IMR-90 (cell line): Measurements from ENCODE around the gene ADD2. TPM values are rescaled to one million over a fixed set of nuclear protein-coding genes. Genes with fewer than 3 reads are reported as not detected.

Source experiments
- ATAC-seq: fragments of 200-7000 bp; cut with Tn5 transposase; 2 replicates; pipeline ENCODE4 v1.9.1; 2020; ENCODE audit warnings: low read depth, mild to moderate bottlenecking, moderate library complexity
- BruUV-seq: library from RNA; stranded (reverse); fragments of 400-500 nt; replicated peaks from 2 replicates; lab custom pipeline; 2021; lab: Mats Ljungman, UMichigan
- CTCF ChIA-PET: fragments of 300-600 bp; formaldehyde crosslinking; extraction: SDS; loops from one replicate; lab custom pipeline; 2021; ENCODE audit warnings: antibody characterized with exemption; lab: Yijun Ruan, JAX
- POLR2A ChIA-PET: fragments of 300-600 bp; sonication (Branson Sonifier 250); formaldehyde crosslinking; loops from one replicate; lab custom pipeline; 2022; ENCODE audit warnings: antibody characterized with exemption; ENCODE audit not compliant: unreplicated experiment; lab: Charles Lee
- DNase-seq: peaks from one replicate; pipeline ENCODE4 v3.0.0; 2013
- H2AFZ ChIP-seq: replicated peaks from 2 replicates; pipeline ENCODE3; 2013; ENCODE audit warnings: low read length, mild to moderate bottlenecking; ENCODE audit not compliant: poor library complexity
- H2AK5ac ChIP-seq: 2 replicates; pipeline ENCODE4 v1.6.1; 2013; ENCODE audit warnings: low read depth, low read length, inconsistent platforms
- H2AK9ac ChIP-seq: replicated peaks from 2 replicates; pipeline ENCODE3; 2013; ENCODE audit warnings: mild to moderate bottlenecking, low read depth, low read length, moderate library complexity; ENCODE audit not compliant: poor library complexity
- H2BK120ac ChIP-seq: 2 replicates; pipeline ENCODE4 v1.6.1; 2013; ENCODE audit warnings: low read depth, low read length, inconsistent platforms
- H2BK15ac ChIP-seq: 3 replicates; pipeline ENCODE4 v1.6.1; 2013; ENCODE audit warnings: low read depth, low read length, inconsistent platforms
- H2BK20ac ChIP-seq: 2 replicates; pipeline ENCODE4 v1.6.1; 2013; ENCODE audit warnings: low read depth, mild to moderate bottlenecking, inconsistent platforms, low read length, moderate library complexity
- H2BK5ac ChIP-seq: 2 replicates; pipeline ENCODE4 v1.6.1; 2013; ENCODE audit warnings: mild to moderate bottlenecking, low read depth, low read length, inconsistent platforms; ENCODE audit not compliant: poor library complexity, severe bottlenecking
- H3K14ac ChIP-seq: replicated peaks from 2 replicates; pipeline ENCODE4 v1.6.1; 2013; ENCODE audit warnings: low read depth, low read length, inconsistent platforms
- H3K18ac ChIP-seq: 2 replicates; pipeline ENCODE4 v1.6.1; 2013; ENCODE audit warnings: low read depth, low read length, control low read depth
- H3K23ac ChIP-seq: 2 replicates; pipeline ENCODE4 v1.6.1; 2013; ENCODE audit warnings: low read depth, low read length, inconsistent platforms
- H3K27ac ChIP-seq: 2 replicates; pipeline ENCODE4 v1.5.1; 2013; ENCODE audit warnings: mild to moderate bottlenecking, control low read depth, low read length; ENCODE audit not compliant: insufficient read depth
- H3K27me3 ChIP-seq: 2 replicates; pipeline ENCODE4 v1.6.1; 2013; ENCODE audit warnings: low read length; ENCODE audit not compliant: control insufficient read depth, insufficient read depth
- H3K36me3 ChIP-seq: 2 replicates; pipeline ENCODE4 v1.6.1; 2013; ENCODE audit warnings: low read length, mixed read lengths; ENCODE audit not compliant: control insufficient read depth, insufficient read depth
- H3K4ac ChIP-seq: 2 replicates; pipeline ENCODE4 v1.6.1; 2013; ENCODE audit warnings: low read depth, low read length, inconsistent platforms
- H3K4me1 ChIP-seq: 2 replicates; pipeline ENCODE4 v1.6.1; 2013; ENCODE audit warnings: low read length, mixed read lengths; ENCODE audit not compliant: control insufficient read depth, insufficient read depth
- H3K4me2 ChIP-seq: 2 replicates; pipeline ENCODE4 v1.6.1; 2013; ENCODE audit warnings: low read depth, mild to moderate bottlenecking, control low read depth, low read length, moderate library complexity
- H3K4me3 ChIP-seq: 2 replicates; pipeline ENCODE4 v1.5.1; 2013; ENCODE audit warnings: low read depth, mild to moderate bottlenecking, control low read depth, low read length, moderate library complexity; ENCODE audit not compliant: insufficient read depth
- H3K56ac ChIP-seq: 2 replicates; pipeline ENCODE4 v1.6.1; 2013; ENCODE audit warnings: low read length, inconsistent platforms; ENCODE audit not compliant: insufficient read depth; ENCODE audit errors: extremely low read depth
- H3K79me1 ChIP-seq, 2 experiments: 2 replicates each; pipeline ENCODE4 v1.6.1; 2013; ENCODE audit warnings: low read length in 2 of 2, inconsistent platforms in 1 of 2, low read depth in 1 of 2
- H3K9ac ChIP-seq: 2 replicates; pipeline ENCODE4 v1.6.1; 2013; ENCODE audit warnings: low read depth, low read length, control low read depth
- H3K9me1 ChIP-seq: 2 replicates; pipeline ENCODE4 v1.6.1; 2013; ENCODE audit warnings: low read length, inconsistent platforms; ENCODE audit not compliant: insufficient read depth
- H3K9me3 ChIP-seq: 2 replicates; pipeline ENCODE4 v1.6.1; 2013; ENCODE audit warnings: low read length; ENCODE audit not compliant: control insufficient read depth, insufficient read depth
- H4K20me1 ChIP-seq: 2 replicates; pipeline ENCODE4 v1.6.1; 2013; ENCODE audit warnings: low read length, inconsistent platforms; ENCODE audit not compliant: insufficient read depth
- H4K5ac ChIP-seq: 2 replicates; pipeline ENCODE4 v1.6.1; 2013; ENCODE audit warnings: mild to moderate bottlenecking, low read depth, low read length, control low read depth
- H4K8ac ChIP-seq, 2 experiments: 2 replicates each; pipeline ENCODE4 v1.6.1; 2013; ENCODE audit warnings: low read depth in 2 of 2, low read length in 2 of 2, control low read depth in 1 of 2, inconsistent platforms in 1 of 2
- H4K91ac ChIP-seq: 2 replicates; pipeline ENCODE4 v1.6.1; 2013; ENCODE audit warnings: low read depth, low read length, inconsistent platforms; ENCODE audit not compliant: insufficient read depth
- CEBPB ChIP-seq: IDR thresholded peaks from 2 replicates; pipeline ENCODE4 v1.6.1; 2012; ENCODE audit warnings: low read depth, low read length, improper control_type of control experiment
- FOS ChIP-seq: fragments of 150-350 bp; IDR thresholded peaks from 2 replicates; pipeline ENCODE4 v1.6.1; 2016; ENCODE audit warnings: low read depth, low read length
- MAZ ChIP-seq: IDR thresholded peaks from 2 replicates; pipeline ENCODE4 v1.6.1; 2012; ENCODE audit warnings: low read depth, mild to moderate bottlenecking, low read length, improper control_type of control experiment, moderate library complexity, borderline replicate concordance
- RAD21 ChIP-seq: IDR thresholded peaks from 2 replicates; pipeline ENCODE4 v1.6.1; 2012; ENCODE audit warnings: low read length, improper control_type of control experiment
- WGBS, 2 experiments: methylation state at CpG; one replicate each; pipeline versions ENCODE4 v1.1.5 to v1.1.7; 2013; ENCODE audit warnings: missing lambda C conversion rate in 2 of 2; ENCODE audit not compliant: insufficient read length in 1 of 2; ENCODE audit errors: extremely low coverage in 2 of 2; 5-methylcytosine and 5-hydroxymethylcytosine counted together
- dilution Hi-C: fragments of 300-500 bp; cut with HindIII; formaldehyde crosslinking; loops from one replicate; pipeline ENCODE4 v1.14.3; 2018; ENCODE audit warnings: low sequenced_read_pairs; ENCODE audit not compliant: unreplicated experiment
- in situ Hi-C: fragments of 300-500 bp; cut with MboI; formaldehyde crosslinking; loops from 3 replicates; pipeline ENCODE4 v1.14.3; 2019; ENCODE audit warnings: low sequenced_read_pairs, inconsistent platforms, mixed read lengths
- intact Hi-C: fragments of 100-400 bp; cut with micrococcal nuclease; formaldehyde crosslinking; loops from 2 replicates; pipeline ENCODE4 v1.10.0; 2022
- polyA plus RNA-seq, 3 experiments: library from polyadenylated mRNA; depleted of rRNA; stranded (reverse); fragments of >200 nt; gene quantifications; 2 replicates each; pipeline ENCODE4 v1.2.3, GENCODE V29; 2012; ENCODE audit warnings: low replicate concordance in 1 of 3
- total RNA-seq: library from RNA; depleted of rRNA; stranded (reverse); fragments of >200 nt; gene quantifications from 2 replicates; pipeline ENCODE4 v1.2.3, GENCODE V29; 2012
- TF ChIP-seq, protein P1 (sequence below): fragments of 150-350 bp; IDR thresholded peaks from 2 replicates; pipeline ENCODE4 v1.6.1; 2016; ENCODE audit warnings: low read depth, mild to moderate bottlenecking, low read length, moderate library complexity, borderline replicate concordance
- TF ChIP-seq, protein P2 (sequence below): conservative IDR thresholded peaks from 2 replicates; pipeline ENCODE4 v1.5.1; 2012; ENCODE audit warnings: mild to moderate bottlenecking, low read depth, low read length, improper control_type of control experiment
- TF ChIP-seq, protein P3 (sequence below): fragments of 150-350 bp; IDR thresholded peaks from 2 replicates; pipeline ENCODE4 v1.6.1; 2017; ENCODE audit warnings: mild to moderate bottlenecking, antibody characterized with exemption, low read length, low read depth

Gene ADD2
- total and polyA plus RNA-seq, 2 of the 4 experiments (the other 2 are of a cell fraction): not detected

DNA sequence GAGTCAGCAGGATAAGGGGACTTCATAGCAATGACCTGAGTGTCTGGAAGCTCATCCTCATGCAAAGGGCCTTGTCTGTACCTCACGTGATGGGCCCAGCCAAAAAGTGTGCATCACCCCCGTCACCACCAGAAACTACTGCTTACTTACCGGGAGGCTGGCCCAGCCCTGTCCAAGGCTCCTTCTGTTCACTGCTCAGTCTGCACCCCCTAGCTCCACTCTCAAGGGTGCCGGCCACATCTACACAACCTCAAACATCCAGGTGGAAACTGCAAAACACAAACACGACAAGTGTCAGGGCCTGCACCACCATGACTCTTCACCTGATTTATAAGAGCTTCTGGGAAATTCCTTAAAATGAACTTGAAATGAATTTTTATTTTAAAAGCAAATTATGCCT is 55.1 kb downstream of the ADD2 start:
- BruUV-seq: no TSS peak
- ATAC-seq (no peak), DNase-seq (no peak)
- Histone ChIP-seq H2AK5ac (no peak overlapping the region), H3K36me3 (no peaks in the 10 kb centered on the region), H2BK20ac (no peak overlapping the region), H3K18ac (no peak overlapping the region), H3K4me2 (no peak overlapping the region), H2AFZ (no peak overlapping the region), H3K4ac (no peak overlapping the region), H3K9ac (no peak overlapping the region), H2AK9ac (no peak overlapping the region), H3K23ac (no peak overlapping the region), H3K27me3 (peaks cover 3% of the 10 kb centered on the region; the same call in 1 of the 2 replicates), H3K9me1 (no peaks in the 10 kb centered on the region), H4K20me1 (no peaks in the 10 kb centered on the region), H2BK15ac (no peak overlapping the region), H4K5ac (no peak overlapping the region), H3K4me1 (no peaks in the 10 kb centered on the region), H3K79me1 (no peaks in the 10 kb centered on the region), H3K27ac (no peak overlapping the region), H3K9me3 (no peaks in the 10 kb centered on the region), H2BK120ac (no peak overlapping the region), H4K8ac (no peak overlapping the region), H3K4me3 (no peak overlapping the region), H4K91ac (no peak overlapping the region), H3K56ac (no peak overlapping the region), H3K14ac (no peak overlapping the region), H2BK5ac (no peak overlapping the region)
- dilution Hi-C loops (no loop called here), intact Hi-C loops (no loop called here), in situ Hi-C loops (no loop called here)
- no CpG with 5 or more reads among the region's 5 CpGs for WGBS, 2 experiments
- TF ChIP-seq, protein P1, sequence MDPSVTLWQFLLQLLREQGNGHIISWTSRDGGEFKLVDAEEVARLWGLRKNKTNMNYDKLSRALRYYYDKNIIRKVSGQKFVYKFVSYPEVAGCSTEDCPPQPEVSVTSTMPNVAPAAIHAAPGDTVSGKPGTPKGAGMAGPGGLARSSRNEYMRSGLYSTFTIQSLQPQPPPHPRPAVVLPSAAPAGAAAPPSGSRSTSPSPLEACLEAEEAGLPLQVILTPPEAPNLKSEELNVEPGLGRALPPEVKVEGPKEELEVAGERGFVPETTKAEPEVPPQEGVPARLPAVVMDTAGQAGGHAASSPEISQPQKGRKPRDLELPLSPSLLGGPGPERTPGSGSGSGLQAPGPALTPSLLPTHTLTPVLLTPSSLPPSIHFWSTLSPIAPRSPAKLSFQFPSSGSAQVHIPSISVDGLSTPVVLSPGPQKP: no peak
- TF ChIP-seq, protein P2, sequence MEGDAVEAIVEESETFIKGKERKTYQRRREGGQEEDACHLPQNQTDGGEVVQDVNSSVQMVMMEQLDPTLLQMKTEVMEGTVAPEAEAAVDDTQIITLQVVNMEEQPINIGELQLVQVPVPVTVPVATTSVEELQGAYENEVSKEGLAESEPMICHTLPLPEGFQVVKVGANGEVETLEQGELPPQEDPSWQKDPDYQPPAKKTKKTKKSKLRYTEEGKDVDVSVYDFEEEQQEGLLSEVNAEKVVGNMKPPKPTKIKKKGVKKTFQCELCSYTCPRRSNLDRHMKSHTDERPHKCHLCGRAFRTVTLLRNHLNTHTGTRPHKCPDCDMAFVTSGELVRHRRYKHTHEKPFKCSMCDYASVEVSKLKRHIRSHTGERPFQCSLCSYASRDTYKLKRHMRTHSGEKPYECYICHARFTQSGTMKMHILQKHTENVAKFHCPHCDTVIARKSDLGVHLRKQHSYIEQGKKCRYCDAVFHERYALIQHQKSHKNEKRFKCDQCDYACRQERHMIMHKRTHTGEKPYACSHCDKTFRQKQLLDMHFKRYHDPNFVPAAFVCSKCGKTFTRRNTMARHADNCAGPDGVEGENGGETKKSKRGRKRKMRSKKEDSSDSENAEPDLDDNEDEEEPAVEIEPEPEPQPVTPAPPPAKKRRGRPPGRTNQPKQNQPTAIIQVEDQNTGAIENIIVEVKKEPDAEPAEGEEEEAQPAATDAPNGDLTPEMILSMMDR: no peak
- TF ChIP-seq CEBPB (no peak), MAZ (no peak), FOS (no peak), RAD21 (no peak)
- TF ChIP-seq, protein P3, sequence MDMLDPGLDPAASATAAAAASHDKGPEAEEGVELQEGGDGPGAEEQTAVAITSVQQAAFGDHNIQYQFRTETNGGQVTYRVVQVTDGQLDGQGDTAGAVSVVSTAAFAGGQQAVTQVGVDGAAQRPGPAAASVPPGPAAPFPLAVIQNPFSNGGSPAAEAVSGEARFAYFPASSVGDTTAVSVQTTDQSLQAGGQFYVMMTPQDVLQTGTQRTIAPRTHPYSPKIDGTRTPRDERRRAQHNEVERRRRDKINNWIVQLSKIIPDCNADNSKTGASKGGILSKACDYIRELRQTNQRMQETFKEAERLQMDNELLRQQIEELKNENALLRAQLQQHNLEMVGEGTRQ: no peak
- ChIA-PET POLR2A (no interaction called here), CTCF (no interaction called here)
